Caco-2 (cell line): ENCODE data around the gene FZD10. TPM values are rescaled to one million over a fixed set of nuclear protein-coding genes. Genes with fewer than 3 reads are reported as not detected.

Experiments used
- BruUV-seq: library from RNA; stranded (reverse); fragments of 400-500 nt; replicated peaks from 2 replicates; lab custom pipeline; 2021; lab: Mats Ljungman, UMichigan
- CTCF ChIA-PET: fragments of 300-600 bp; sonication (Branson Sonifier 250); formaldehyde crosslinking; loops from one replicate; lab custom pipeline; 2022; ENCODE audit warnings: antibody characterized with exemption; lab: Charles Lee
- POLR2A ChIA-PET: fragments of 300-600 bp; sonication (Branson Sonifier 250); formaldehyde crosslinking; loops from one replicate; lab custom pipeline; 2022; ENCODE audit warnings: antibody characterized with exemption; lab: Charles Lee
- DNase-seq, 2 experiments: peaks; one replicate each; pipeline versions ENCODE4 v3.0.0 to v3.0.0-alpha.2; 2020 to 2022
- H3K27me3 ChIP-seq: replicated peaks from 2 replicates; pipeline ENCODE4 v1.6.0; 2011; ENCODE audit warnings: low read length; ENCODE audit not compliant: control insufficient read depth, insufficient read depth
- H3K36me3 ChIP-seq: 2 replicates; pipeline ENCODE4 v1.5.1; 2011; ENCODE audit warnings: low read length; ENCODE audit not compliant: control insufficient read depth, insufficient read depth
- H3K4me1 ChIP-seq: fragments of 250-450 bp; sonication (Bioruptor Pico); 2 replicates; pipeline ENCODE4 v1.5.1; 2020; ENCODE audit warnings: mild to moderate bottlenecking
- H3K4me3 ChIP-seq: 2 replicates; pipeline ENCODE4 v1.5.1; 2011; ENCODE audit warnings: low read depth, mild to moderate bottlenecking, control low read depth, low read length
- H3K9me3 ChIP-seq: fragments of 250-450 bp; sonication (Bioruptor Pico); 2 replicates; pipeline ENCODE4 v1.5.1; 2020; ENCODE audit warnings: mild to moderate bottlenecking, moderate library complexity
- H3K27ac Mint-ChIP-seq: one replicate; pipeline ENCODE4 v1.8.0; 2022; ENCODE audit warnings: mixed read lengths; ENCODE audit not compliant: unreplicated experiment
- H3K27me3 Mint-ChIP-seq: one replicate; pipeline ENCODE4 v1.8.0; 2022; ENCODE audit warnings: mixed read lengths; ENCODE audit not compliant: insufficient read depth, unreplicated experiment
- H3K36me3 Mint-ChIP-seq: one replicate; pipeline ENCODE4 v1.8.0; 2022; ENCODE audit warnings: mild to moderate bottlenecking, mixed read lengths; ENCODE audit not compliant: insufficient read depth, unreplicated experiment
- H3K4me1 Mint-ChIP-seq: one replicate; pipeline ENCODE4 v1.8.0; 2022; ENCODE audit warnings: low read depth, mixed read lengths; ENCODE audit not compliant: unreplicated experiment
- H3K4me3 Mint-ChIP-seq: one replicate; pipeline ENCODE4 v1.8.0; 2022; ENCODE audit warnings: mild to moderate bottlenecking, moderate library complexity, mixed read lengths; ENCODE audit not compliant: unreplicated experiment
- H3K9me3 Mint-ChIP-seq: one replicate; pipeline ENCODE4 v1.8.0; 2022; ENCODE audit warnings: mixed read lengths; ENCODE audit not compliant: unreplicated experiment
- intact Hi-C: fragments of 100-400 bp; cut with micrococcal nuclease; formaldehyde crosslinking; loops from one replicate; pipeline ENCODE4 v1.10.0; 2022; ENCODE audit not compliant: unreplicated experiment
- total RNA-seq: library from RNA; stranded (reverse); gene quantifications from 2 replicates; pipeline ENCODE4 v1.2.3, GENCODE V29; 2022
- TF ChIP-seq, protein P1 (sequence below), 2 experiments: fragments of 200-600 bp in 1 of 2; IDR thresholded peaks; 1 replicate in 1 of 2; 2 replicates in 1 of 2; pipeline versions ENCODE4 v1.5.1 to v1.8.0; 2011 to 2022; ENCODE audit warnings: antibody characterized with exemption in 1 of 2, control low read depth in 1 of 2, inconsistent platforms in 1 of 2, low read depth in 1 of 2, low read length in 1 of 2, mild to moderate bottlenecking in 1 of 2, moderate library complexity in 1 of 2; ENCODE audit not compliant: insufficient read depth in 1 of 2, severe bottlenecking in 1 of 2, unreplicated experiment in 1 of 2

Gene FZD10
- total RNA-seq, 1 experiment from 2014 or later: 0.09 TPM

DNA sequence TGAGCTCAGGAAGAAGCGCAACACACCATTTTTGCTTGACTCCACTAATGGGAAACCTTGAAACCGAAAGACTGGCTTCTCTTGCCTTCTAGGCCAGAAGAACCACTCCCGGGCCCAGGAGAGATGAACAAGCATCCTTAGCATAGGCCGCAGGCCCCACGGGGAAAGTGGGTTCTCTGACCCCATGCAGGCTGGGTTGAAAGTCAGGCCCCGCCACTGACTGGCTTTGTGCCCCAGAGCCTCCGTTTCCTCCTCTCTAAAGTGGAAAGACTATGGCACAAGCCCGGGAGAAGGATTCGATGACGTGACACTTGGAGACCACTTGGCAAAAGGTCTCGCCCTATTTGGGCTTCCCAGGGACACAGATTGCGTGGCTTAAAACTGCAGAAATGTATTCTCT lies 9.9 kb upstream of the FZD10 start:
- no peak overlapping the region for H3K27ac Mint-ChIP-seq
- intact Hi-C loops: no loop called here
- H3K4me1 Mint-ChIP-seq: no peaks in the 10 kb centered on the region
- DNase-seq: no peak
- peaks cover 8% of the 10 kb centered on the region for H3K27me3 Mint-ChIP-seq
- H3K36me3 ChIP-seq: no peaks in the 10 kb centered on the region
- no TSS peak for BruUV-seq
- TF ChIP-seq, protein P1, sequence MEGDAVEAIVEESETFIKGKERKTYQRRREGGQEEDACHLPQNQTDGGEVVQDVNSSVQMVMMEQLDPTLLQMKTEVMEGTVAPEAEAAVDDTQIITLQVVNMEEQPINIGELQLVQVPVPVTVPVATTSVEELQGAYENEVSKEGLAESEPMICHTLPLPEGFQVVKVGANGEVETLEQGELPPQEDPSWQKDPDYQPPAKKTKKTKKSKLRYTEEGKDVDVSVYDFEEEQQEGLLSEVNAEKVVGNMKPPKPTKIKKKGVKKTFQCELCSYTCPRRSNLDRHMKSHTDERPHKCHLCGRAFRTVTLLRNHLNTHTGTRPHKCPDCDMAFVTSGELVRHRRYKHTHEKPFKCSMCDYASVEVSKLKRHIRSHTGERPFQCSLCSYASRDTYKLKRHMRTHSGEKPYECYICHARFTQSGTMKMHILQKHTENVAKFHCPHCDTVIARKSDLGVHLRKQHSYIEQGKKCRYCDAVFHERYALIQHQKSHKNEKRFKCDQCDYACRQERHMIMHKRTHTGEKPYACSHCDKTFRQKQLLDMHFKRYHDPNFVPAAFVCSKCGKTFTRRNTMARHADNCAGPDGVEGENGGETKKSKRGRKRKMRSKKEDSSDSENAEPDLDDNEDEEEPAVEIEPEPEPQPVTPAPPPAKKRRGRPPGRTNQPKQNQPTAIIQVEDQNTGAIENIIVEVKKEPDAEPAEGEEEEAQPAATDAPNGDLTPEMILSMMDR (IDR thresholded peaks at IDR 0.05; ENCODE audit: insufficient read depth in 1 of 2, low read depth in 1 of 2, low read length in 1 of 2, severe bottlenecking in 1 of 2, unreplicated experiment in 1 of 2): no peak
- H3K4me3 Mint-ChIP-seq: no peak overlapping the region
- no peaks in the 10 kb centered on the region for H3K27me3 ChIP-seq
- no peaks in the 10 kb centered on the region for H3K9me3 Mint-ChIP-seq
- ChIA-PET POLR2A (no interaction called here), CTCF (no interaction called here)
- no peaks in the 10 kb centered on the region for H3K4me1 ChIP-seq
- H3K4me3 ChIP-seq: no peak overlapping the region
- H3K9me3 ChIP-seq: no peaks in the 10 kb centered on the region
- H3K36me3 Mint-ChIP-seq: no peaks in the 10 kb centered on the region

DNA sequence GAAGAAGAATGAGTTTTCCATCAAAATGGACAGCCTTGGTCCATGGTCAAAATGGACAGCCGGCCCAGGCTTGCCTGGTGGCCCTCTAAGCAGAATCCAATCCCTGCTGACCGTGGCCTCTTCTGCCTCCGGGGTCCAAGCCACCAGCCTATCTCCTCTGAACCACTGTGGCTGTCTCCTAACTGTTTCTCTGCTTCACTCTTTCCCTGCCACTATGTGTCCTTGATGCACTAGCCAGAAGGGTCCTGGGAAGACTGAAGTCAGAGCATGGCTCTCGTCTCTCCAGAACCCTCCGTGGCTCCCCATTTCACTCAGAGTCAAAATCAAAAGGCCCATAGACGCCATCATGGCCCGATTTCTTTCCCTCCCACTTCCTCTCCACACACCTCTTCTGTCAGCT lies 8.5 kb upstream of the FZD10 start:
- intact Hi-C loops: no loop called here
- no peak for DNase-seq
- no peak overlapping the region for H3K27ac Mint-ChIP-seq
- H3K27me3 Mint-ChIP-seq: peaks cover 11% of the 10 kb centered on the region
- H3K36me3 Mint-ChIP-seq: no peaks in the 10 kb centered on the region
- TF ChIP-seq, protein P1 (IDR thresholded peaks at IDR 0.05; ENCODE audit: insufficient read depth in 1 of 2, low read depth in 1 of 2, low read length in 1 of 2, severe bottlenecking in 1 of 2, unreplicated experiment in 1 of 2): no peak
- Histone ChIP-seq H3K36me3 (no peaks in the 10 kb centered on the region), H3K27me3 (no peaks in the 10 kb centered on the region), H3K9me3 (no peaks in the 10 kb centered on the region), H3K4me3 (no peak overlapping the region), H3K4me1 (no peaks in the 10 kb centered on the region)
- ChIA-PET POLR2A (no interaction called here), CTCF (no interaction called here)
- no peak overlapping the region for H3K4me3 Mint-ChIP-seq
- no peaks in the 10 kb centered on the region for H3K4me1 Mint-ChIP-seq
- H3K9me3 Mint-ChIP-seq: no peaks in the 10 kb centered on the region
- BruUV-seq: no TSS peak

GRCh38 chr12:130154276-130155070 lies 7.8 kb upstream of the FZD10 start:
- H3K27ac Mint-ChIP-seq: no peak overlapping the region
- H3K4me1 Mint-ChIP-seq: no peaks in the 10 kb centered on the region
- no peak overlapping the region for H3K4me3 ChIP-seq
- BruUV-seq: no TSS peak
- ChIA-PET CTCF (no interaction called here), POLR2A (no interaction called here)
- no peaks in the 10 kb centered on the region for H3K4me1 ChIP-seq
- H3K36me3 Mint-ChIP-seq: no peaks in the 10 kb centered on the region
- H3K4me3 Mint-ChIP-seq: no peak overlapping the region
- H3K27me3 ChIP-seq: no peaks in the 10 kb centered on the region
- TF ChIP-seq, protein P1 (IDR thresholded peaks at IDR 0.05; ENCODE audit: insufficient read depth in 1 of 2, low read depth in 1 of 2, low read length in 1 of 2, severe bottlenecking in 1 of 2, unreplicated experiment in 1 of 2): no peak
- intact Hi-C loops: no loop called here
- no peak for DNase-seq
- no peaks in the 10 kb centered on the region for H3K9me3 Mint-ChIP-seq
- H3K36me3 ChIP-seq: no peaks in the 10 kb centered on the region
- no peaks in the 10 kb centered on the region for H3K9me3 ChIP-seq
- peaks cover 11% of the 10 kb centered on the region for H3K27me3 Mint-ChIP-seq
